Islet precursor cell (in vitro differentiated cells): ENCODE results near the gene PTGES.
A peak's percentile ranks its signal among the peaks of the same experiment; 100 is the strongest.
"Not testable (repeated sequence)": the region's sequence is repeated elsewhere in the genome, so short reads cannot be mapped to it uniquely, and the experiment has no call there.

Experiments used
- DNase-seq: peaks from one replicate; pipeline ENCODE4 v3.0.0-alpha.2; 2018

Gene PTGES

DNA sequence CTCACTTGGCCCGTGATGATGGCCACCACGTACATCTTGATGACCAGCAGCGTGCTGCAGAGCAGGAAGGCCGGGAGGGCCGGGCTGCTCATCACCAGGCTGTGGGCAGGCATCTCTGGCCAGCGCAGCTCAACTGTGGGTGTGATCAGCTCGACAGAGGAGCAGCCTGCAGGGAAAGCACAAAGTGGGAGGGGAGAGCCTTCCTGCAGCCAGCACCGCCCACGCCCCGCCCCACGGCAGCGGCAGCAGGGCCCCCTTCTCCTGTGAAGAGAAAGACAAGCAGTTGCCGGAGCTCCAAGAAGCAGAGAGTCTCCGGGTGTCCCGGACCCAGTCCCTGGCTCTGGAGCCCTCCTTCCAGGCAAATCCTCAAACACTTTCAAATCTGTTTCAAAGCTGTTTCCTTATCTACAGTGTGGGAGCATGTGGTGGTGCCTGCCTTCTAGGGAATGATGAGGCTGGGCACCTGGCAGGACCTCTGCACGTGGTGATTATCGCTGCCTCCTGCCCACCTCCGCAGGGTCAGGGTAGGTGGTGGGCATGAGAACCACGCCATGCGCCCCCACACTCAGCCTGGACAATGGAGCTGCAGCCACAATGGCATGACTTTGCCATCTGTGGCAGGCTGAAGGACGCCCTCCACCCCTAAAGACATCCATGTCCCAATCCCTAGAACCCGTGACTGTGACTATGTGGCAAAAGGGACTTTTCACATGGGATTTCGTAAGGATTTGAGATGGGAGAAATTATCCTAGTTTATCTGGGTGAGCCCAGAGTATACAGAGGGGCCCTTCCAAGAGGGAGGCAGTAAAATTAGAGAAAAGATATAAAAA, at the start of gene PTGES:
Gene PTGES, minus strand, starts transcription at position 143 of the 830 bp plus-strand sequence. Its CDS starts 30 bp downstream, at position 113.
- peak; percentile 97 for DNase-seq

DNA sequence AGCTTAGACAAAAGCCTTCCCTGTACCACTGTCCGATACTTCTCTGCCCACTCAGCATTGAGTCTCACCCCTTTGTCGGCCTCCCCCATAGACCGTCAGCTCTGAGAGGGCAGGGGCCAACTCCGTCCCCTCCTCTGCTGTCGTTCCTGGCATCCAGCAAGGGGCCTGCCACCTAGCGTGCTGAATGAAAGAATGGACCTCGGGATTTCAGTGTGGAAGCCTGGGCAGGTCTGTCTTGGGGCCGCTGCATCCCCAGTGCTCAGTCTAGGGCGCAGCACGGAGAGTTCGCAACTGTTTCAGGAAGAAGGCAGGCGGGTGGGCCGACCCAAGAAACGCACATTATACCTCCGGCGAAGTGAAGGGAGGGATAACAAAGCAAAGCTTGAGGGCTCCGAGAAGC, 48.7 kb upstream of the PTGES start:
- no peak for DNase-seq

DNA sequence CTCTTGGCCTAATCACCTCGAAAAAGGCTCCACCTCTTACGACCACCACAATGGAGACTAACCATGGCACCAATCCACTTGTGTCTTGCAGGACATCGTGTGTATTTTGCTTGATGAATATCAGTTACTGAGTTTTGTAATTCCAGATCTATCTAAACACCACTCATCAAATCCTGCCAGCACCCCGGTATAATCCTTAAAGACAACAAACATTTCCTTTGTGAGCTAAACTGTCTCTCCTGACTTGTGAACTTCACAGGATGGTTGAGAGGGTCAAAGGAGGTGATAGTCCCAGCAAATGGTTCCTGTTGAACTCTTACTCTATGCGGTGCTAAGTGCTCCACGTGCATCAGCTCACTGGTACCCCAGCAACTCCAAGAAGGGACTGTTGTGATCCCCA, 46.1 kb upstream of the PTGES start:
- DNase-seq: no peak

- not testable (repeated sequence) for DNase-seq
Observed at GRCh38 chr9:129796029-129796428, 43.2 kb upstream of the PTGES start.

DNA sequence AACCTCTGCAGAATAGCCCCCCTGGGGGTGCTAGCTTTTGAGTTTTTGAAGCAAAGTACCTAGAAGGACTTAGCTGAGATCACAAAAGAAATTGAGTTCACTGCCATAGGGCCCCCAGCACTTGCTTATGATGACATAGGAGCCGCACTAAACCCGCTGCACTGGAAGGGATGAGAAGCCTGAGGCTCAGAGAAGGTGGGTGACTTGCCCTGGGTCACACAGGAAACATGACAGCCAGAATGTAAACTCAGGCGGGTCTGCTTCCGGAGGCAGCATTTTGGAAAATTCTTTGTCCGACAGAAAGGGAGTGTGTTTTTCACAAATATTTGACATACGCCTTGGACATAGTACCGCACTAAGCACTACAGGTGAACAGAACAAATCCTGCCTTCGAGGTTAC, 41.7 kb upstream of the PTGES start:
- DNase-seq: no peak

DNA sequence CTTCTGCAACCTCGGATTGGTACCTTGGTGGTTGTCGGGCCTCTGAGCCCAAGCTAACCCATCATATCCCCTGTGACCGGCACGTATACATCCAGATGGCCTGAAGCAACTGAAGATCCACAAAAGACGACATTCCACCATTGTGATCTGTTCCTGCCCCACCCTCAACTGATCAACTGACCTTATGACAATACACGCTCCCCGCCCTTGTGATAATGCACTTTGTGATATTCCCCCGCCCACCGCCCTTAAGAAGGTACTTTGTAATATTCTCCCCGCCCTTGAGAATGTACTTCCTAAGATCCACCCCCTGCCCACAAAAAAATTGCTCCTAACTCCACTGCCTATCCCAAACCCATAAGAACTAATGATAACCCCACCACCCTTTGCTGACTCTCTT, 33.6 kb upstream of the PTGES start:
- DNase-seq: no peak

GRCh38 chr9:129785866-129786265, 33.0 kb upstream of the PTGES start:
- no peak for DNase-seq

- DNase-seq: not testable (repeated sequence)
Observed at GRCh38 chr9:129784970-129785369, 32.1 kb upstream of the PTGES start.

- peak; percentile 87 for DNase-seq
Observed at GRCh38 chr9:129783516-129784361, 30.9 kb upstream of the PTGES start.

DNA sequence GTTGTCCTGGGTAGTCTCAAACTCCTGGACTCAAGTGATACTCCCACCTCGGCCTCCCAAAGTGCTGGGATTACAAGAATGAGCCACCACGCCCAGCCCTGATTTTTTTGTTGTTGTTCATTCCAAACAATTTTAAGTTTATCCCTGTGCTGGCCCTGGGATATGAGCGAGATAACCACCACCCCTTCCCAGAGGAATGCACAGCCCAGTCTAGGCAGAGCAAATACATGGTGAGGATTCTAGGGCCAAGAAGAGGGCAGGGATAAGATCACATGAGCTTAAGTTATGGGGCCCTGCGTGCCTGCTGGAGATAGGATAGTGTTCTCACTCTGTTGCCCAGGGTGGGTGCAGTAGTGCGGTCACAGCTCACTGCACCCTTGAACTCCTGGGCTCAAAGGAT, 29.1 kb upstream of the PTGES start:
- DNase-seq: no peak

- no peak for DNase-seq
Observed at GRCh38 chr9:129781131-129781530, 28.3 kb upstream of the PTGES start.

- no peak for DNase-seq
Observed at GRCh38 chr9:129779560-129780190, 26.8 kb upstream of the PTGES start.

GRCh38 chr9:129778469-129778868, 25.6 kb upstream of the PTGES start:
- peak; percentile 72 for DNase-seq

DNA sequence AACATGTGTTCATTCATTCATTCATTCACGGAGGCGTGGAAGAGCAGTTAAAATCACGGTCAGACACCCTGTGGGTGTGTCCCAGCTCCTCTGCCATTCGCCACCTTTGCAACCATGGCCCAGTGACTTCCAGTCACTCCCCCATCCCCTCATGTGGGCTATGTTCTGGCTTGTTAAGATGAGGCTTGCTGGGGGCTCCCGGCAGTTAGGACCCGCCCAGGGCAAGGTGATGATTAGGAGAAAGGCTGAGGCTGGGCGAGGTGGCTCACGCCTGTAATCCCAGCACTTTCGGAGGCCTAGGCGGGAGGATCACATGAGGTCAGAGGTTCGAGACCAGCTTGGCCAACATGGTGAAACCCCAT, 24.9 kb upstream of the PTGES start:
- no peak for DNase-seq

DNA sequence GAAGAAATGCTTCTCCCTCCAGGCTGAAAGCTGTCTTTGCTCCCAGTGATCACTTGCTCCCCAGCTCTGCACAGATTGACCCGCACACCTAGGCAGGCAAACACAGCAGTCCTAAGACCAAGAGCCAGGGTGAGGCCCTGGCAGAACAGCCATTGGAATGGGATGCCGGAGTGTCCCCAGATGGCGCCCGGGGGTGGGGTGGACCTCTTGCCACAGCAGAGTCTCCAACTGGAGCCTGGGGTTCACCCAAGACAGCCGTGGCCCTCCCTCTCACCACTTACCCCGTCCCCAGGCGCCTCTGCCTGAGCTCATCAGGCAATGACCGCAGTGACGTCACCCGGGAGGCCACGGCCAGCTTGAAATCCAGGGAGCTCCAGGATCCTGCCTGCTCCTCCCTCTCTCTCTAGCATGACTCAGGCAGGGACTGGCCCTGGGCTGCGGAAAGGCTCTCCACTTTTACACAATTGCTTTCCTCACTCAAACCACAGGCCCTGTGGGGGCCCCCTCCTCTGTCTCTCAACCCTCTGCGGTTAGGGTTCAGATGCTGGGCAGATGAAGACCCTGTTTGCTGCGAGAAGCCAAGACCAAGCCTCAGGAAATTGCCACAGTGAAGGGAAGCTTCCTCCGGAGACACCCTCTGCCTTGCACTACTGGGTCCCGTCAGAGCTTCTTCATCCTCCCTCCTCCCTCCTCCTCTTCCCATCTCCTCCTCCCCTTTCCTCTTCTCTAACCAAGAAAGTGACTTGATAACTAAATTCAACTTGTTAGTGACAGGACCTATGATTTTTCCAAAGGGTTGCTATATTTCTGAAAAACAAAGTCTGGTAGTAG, 24.3 kb upstream of the PTGES start:
- DNase-seq: peak; percentile 98

DNA sequence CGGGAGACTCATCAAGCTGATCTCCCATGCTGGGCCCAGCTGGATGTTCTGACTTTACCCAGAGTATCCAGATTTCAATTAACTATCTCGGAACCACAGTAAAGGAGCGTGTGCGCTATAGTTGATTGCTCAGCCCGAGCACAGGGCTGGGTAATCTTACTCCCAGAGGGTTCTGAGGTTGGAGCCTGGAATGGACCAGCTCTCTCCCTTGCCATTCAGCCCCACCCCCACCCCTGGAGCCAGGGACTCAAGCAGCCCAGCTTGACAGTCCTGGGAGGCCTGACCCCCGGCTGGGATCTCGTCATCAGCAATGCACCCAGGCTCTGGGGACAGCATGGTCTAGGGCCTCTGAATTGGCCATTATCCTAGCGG, 23.7 kb upstream of the PTGES start:
- no peak for DNase-seq

- DNase-seq: not testable (repeated sequence)
Observed at GRCh38 chr9:129776096-129776495, 23.3 kb upstream of the PTGES start.

- no peak for DNase-seq
Observed at GRCh38 chr9:129775448-129775798, 22.6 kb upstream of the PTGES start.

DNA sequence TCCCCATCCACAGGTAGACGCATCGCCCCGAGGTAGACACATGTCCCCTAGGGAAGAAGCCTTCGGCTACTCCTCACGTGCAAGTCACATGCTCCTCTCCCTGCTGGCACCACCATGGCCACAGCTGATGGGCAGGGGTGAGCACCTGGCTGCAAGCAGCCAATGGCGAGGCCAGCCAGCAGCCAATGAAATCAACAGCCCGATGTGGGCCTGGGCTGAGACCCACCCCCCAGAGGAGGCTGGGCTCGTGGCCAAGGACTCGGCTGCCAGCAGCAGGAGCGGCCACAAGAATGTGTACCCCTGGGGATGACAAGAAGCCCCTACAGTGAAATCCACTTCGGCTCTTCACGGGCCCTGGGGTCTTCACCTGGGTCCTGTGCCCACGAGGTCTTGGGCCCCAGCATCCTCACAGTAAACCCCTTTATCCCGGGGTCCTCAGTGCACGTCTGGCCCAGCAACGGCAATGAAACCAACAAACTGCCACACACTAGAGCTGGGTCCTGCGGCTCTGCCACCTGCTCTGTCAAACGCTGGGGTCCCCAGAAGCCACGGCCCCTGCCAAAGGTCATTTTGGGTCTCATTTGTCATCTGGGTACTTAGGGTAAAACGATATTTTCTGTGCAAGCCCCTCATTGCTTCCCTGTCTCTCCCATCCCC, 22.1 kb upstream of the PTGES start:
- DNase-seq: no peak

DNA sequence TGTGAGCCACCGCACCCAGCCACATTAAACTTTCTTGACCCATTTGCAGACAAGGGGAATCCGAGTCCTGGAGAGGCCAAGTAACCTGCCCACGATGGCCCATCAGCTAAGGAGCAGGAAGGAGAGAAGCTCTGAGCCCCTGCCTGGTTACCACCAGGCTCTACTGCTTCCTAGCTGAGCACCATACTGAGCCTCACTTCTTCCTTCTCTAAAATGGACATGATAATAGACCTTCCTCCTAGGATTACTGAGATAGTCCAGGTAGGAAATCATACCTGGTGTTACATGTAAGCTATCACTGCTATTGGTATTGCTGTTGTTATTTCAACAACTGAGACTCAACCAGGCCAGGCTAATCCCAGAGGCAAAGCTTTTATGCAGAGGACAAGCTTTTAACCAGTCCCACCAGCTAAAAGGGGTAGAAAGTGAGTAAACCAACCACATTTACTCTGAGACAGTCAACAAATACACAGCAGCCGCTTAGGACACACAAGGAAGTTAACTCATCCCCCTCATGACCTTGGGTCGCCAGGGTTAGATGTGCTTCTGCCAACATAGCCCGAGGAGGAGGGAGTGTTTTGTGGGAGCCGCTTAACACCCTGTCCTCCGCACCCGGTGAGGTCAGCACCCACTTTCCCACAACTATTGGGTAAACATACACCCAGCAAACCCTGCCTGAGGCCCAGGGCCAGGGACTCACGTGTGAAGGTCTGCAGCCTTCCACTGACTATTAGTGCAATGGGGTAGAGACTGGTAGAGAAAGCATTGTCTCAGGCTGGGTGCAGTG, 20.6 kb upstream of the PTGES start:
- DNase-seq: no peak

GRCh38 chr9:129770741-129771140, 17.9 kb upstream of the PTGES start:
- no peak for DNase-seq
